T follicular helper cell (primary cell): ENCODE measurements around the gene APOBEC2.
"Not testable (repeated sequence)": the region's sequence is repeated elsewhere in the genome, so short reads cannot be mapped to it uniquely, and the experiment has no call there.

Experiments used
- DNase-seq: peaks from one replicate; pipeline ENCODE4 v3.0.0-alpha.2; 2020; ENCODE audit warnings: low read depth
- total RNA-seq, 2 experiments: gene quantifications; one replicate each; lab custom pipeline; 2026; lab: John Stamatoyannopoulos, UW

The APOBEC2 gene
- total RNA-seq = 0 reads per million in 2 experiments

- no peak for DNase-seq
These were observed at the start of gene APOBEC2 for GRCh38 chr6:41053041-41053440. Gene APOBEC2, plus strand, starts transcription at chr6:41053202. Its CDS starts 146 bp downstream, at chr6:41053348.

- DNase-seq = peak; percentile 27
These were observed 46.8 kb upstream of the APOBEC2 start for GRCh38 chr6:41006217-41006616.

- not testable (repeated sequence) for DNase-seq
These were observed 46.0 kb upstream of the APOBEC2 start for GRCh38 chr6:41006980-41007379.

GRCh38 chr6:41008011-41008410 lies 45.0 kb upstream of the APOBEC2 start:
- DNase-seq = no peak

GRCh38 chr6:41009669-41010068 lies 43.3 kb upstream of the APOBEC2 start:
- no peak for DNase-seq

GRCh38 chr6:41011673-41012072 lies 41.3 kb upstream of the APOBEC2 start:
- DNase-seq = no peak

- DNase-seq = no peak
These were observed 39.4 kb upstream of the APOBEC2 start for GRCh38 chr6:41013466-41014153.

GRCh38 chr6:41014780-41015179 lies 38.2 kb upstream of the APOBEC2 start:
- DNase-seq = no peak

GRCh38 chr6:41015860-41016259 lies 37.1 kb upstream of the APOBEC2 start:
- not testable (repeated sequence) for DNase-seq

GRCh38 chr6:41017663-41018062 lies 35.3 kb upstream of the APOBEC2 start:
- no peak for DNase-seq

- no peak for DNase-seq
These were observed 31.2 kb upstream of the APOBEC2 start for GRCh38 chr6:41021832-41022231.

- DNase-seq = no peak
These were observed 30.7 kb upstream of the APOBEC2 start for GRCh38 chr6:41022294-41022693.

- DNase-seq = no peak
These were observed 29.9 kb upstream of the APOBEC2 start for GRCh38 chr6:41023114-41023513.

GRCh38 chr6:41025966-41026530 lies 27.0 kb upstream of the APOBEC2 start:
- DNase-seq = no peak

GRCh38 chr6:41027241-41027640 lies 25.8 kb upstream of the APOBEC2 start:
- DNase-seq = no peak

- DNase-seq = peak; percentile 43
These were observed 25.0 kb upstream of the APOBEC2 start for GRCh38 chr6:41027799-41028560.

- no peak for DNase-seq
These were observed 24.2 kb upstream of the APOBEC2 start for GRCh38 chr6:41028561-41029412.

GRCh38 chr6:41032830-41033229 lies 20.2 kb upstream of the APOBEC2 start:
- no peak for DNase-seq

GRCh38 chr6:41033776-41034175 lies 19.2 kb upstream of the APOBEC2 start:
- no peak for DNase-seq

- DNase-seq = no peak
These were observed 16.8 kb upstream of the APOBEC2 start for GRCh38 chr6:41036186-41036585.

GRCh38 chr6:41036601-41037000 lies 16.4 kb upstream of the APOBEC2 start:
- no peak for DNase-seq
